HCT116 (cell line): Measurements from ENCODE around the gene ATXN1. TPM values are rescaled to one million over a fixed set of nuclear protein-coding genes. Genes with fewer than 3 reads are reported as not detected.

Source experiments
- ATAC-seq: fragments of 200-7000 bp; cut with Tn5 transposase; 2 replicates; pipeline ENCODE4 v1.9.1; 2020; ENCODE audit warnings: mild to moderate bottlenecking, moderate library complexity
- BruUV-seq: library from RNA; stranded (reverse); fragments of 400-500 nt; replicated peaks from 2 replicates; lab custom pipeline; 2021; lab: Mats Ljungman, UMichigan
- CTCF ChIA-PET: fragments of 300-600 bp; sonication (Branson Sonifier 250); formaldehyde crosslinking; loops from one replicate; lab custom pipeline; 2021; ENCODE audit warnings: antibody characterized with exemption; lab: Charles Lee
- POLR2A ChIA-PET: fragments of 300-600, 350-600 bp; sonication (Branson Sonifier 250); formaldehyde crosslinking; loops from one replicate; lab custom pipeline; 2021; ENCODE audit warnings: antibody characterized with exemption; lab: Charles Lee
- RAD21 ChIA-PET, 2 experiments: fragments of 300-600 bp; sonication (Branson Sonifier 250); formaldehyde crosslinking; loops; one replicate each; lab custom pipeline; 2023; ENCODE audit warnings: low total read pairs in 2 of 2; ENCODE audit not compliant: uncharacterized antibody in 2 of 2, unreplicated experiment in 2 of 2, low non-redundant PET in 1 of 2; lab: Charles Lee
- DNase-seq: peaks from one replicate; pipeline ENCODE4 v3.0.0-alpha.2; 2010; ENCODE audit warnings: low read depth, low spot score
- H2AFZ ChIP-seq: fragments of 200-600 bp; shearing (Covaris generic), sonication (generic); 2 replicates; pipeline ENCODE4 v1.6.1; 2017; ENCODE audit warnings: low read depth, mixed run types, mixed read lengths, antibody characterized with exemption, low read length; ENCODE audit not compliant: poor library complexity, severe bottlenecking
- H3K27ac ChIP-seq: 2 replicates; pipeline ENCODE4 v1.5.1; 2012; ENCODE audit warnings: low read depth, low read length
- H3K27me3 ChIP-seq: fragments of 200-600 bp; sonication (generic); 2 replicates; pipeline ENCODE4 v1.6.1; 2016; ENCODE audit warnings: mixed run types, low read length, mixed read lengths; ENCODE audit not compliant: insufficient read depth
- H3K36me3 ChIP-seq, 2 experiments: fragments of 200-500 bp in 1 of 2; fragments of 200-600 bp in 1 of 2; sonication (Bioruptor generic) in 1 of 2; sonication (generic) in 1 of 2; 2 replicates each; pipeline versions ENCODE4 v1.5.1 to v1.6.1; 2014 to 2016; ENCODE audit warnings: low read length in 2 of 2, inconsistent platforms in 1 of 2, mixed read lengths in 1 of 2, mixed run types in 1 of 2; ENCODE audit not compliant: insufficient read depth in 2 of 2, control insufficient read depth in 1 of 2
- H3K4me1 ChIP-seq, 2 experiments: fragments of 200-600 bp in 1 of 2; sonication (generic) in 1 of 2; 2 replicates each; pipeline versions ENCODE4 v1.5.1 to v1.6.1; 2012 to 2017; ENCODE audit warnings: low read length in 2 of 2, inconsistent platforms in 1 of 2, mild to moderate bottlenecking in 1 of 2, mixed read lengths in 1 of 2, mixed run types in 1 of 2, moderate library complexity in 1 of 2; ENCODE audit not compliant: insufficient read depth in 2 of 2, control insufficient read depth in 1 of 2
- H3K4me2 ChIP-seq: fragments of 200-600 bp; sonication (generic); 2 replicates; pipeline ENCODE4 v1.6.1; 2017; ENCODE audit warnings: mixed run types, low read length, mixed read lengths
- H3K4me3 ChIP-seq, 2 experiments: fragments of 200-600 bp in 1 of 2; sonication (generic) in 1 of 2; replicated peaks in 1 of 2; 2 replicates each; pipeline ENCODE4 v1.5.1; 2011 to 2016; ENCODE audit warnings: low read length in 2 of 2, control low read depth in 1 of 2, low read depth in 1 of 2, mild to moderate bottlenecking in 1 of 2, mixed read lengths in 1 of 2, mixed run types in 1 of 2
- H3K79me2 ChIP-seq: fragments of 200-600 bp; sonication (generic); 2 replicates; pipeline ENCODE4 v1.6.1; 2017; ENCODE audit warnings: mild to moderate bottlenecking, mixed run types, low read length, moderate library complexity, mixed read lengths; ENCODE audit not compliant: insufficient read depth
- H3K9ac ChIP-seq: fragments of 200-600 bp; sonication (generic); 2 replicates; pipeline ENCODE4 v1.6.1; 2016; ENCODE audit warnings: low read length, mixed read lengths
- H3K9me2 ChIP-seq: fragments of 200-600 bp; sonication (generic), shearing (Covaris generic); 2 replicates; pipeline ENCODE4 v1.6.1; 2017; ENCODE audit warnings: mixed run types, mild to moderate bottlenecking, moderate library complexity; ENCODE audit not compliant: insufficient read depth
- H3K9me3 ChIP-seq, 2 experiments: fragments of 200-500 bp in 1 of 2; fragments of 200-600 bp in 1 of 2; sonication (Bioruptor generic) in 1 of 2; sonication (generic) in 1 of 2; 2 replicates each; pipeline ENCODE4 v1.6.1; 2014 to 2017; ENCODE audit warnings: low read length in 2 of 2, mixed read lengths in 2 of 2, inconsistent platforms in 1 of 2, low read depth in 1 of 2, mild to moderate bottlenecking in 1 of 2, mixed run types in 1 of 2, moderate library complexity in 1 of 2; ENCODE audit not compliant: control insufficient read depth in 1 of 2, insufficient read depth in 1 of 2
- H4K20me1 ChIP-seq: fragments of 200-600 bp; sonication (generic), shearing (Covaris generic); 2 replicates; pipeline ENCODE4 v1.6.1; 2017; ENCODE audit warnings: mixed run types, mild to moderate bottlenecking, moderate library complexity; ENCODE audit not compliant: insufficient read depth
- EZH2 ChIP-seq: fragments of 200-600 bp; sonication (generic); IDR thresholded peaks from 2 replicates; pipeline ENCODE4 v1.6.1; 2017; ENCODE audit warnings: antibody characterized with exemption, mixed run types
- YY1 ChIP-seq: IDR thresholded peaks from 2 replicates; pipeline ENCODE4 v1.6.1; 2011; ENCODE audit warnings: low read length, low read depth, moderate library complexity, mild to moderate bottlenecking; ENCODE audit not compliant: insufficient replicate concordance; ENCODE audit errors: extremely low read depth
- ZNF274 ChIP-seq: fragments of 200-500 bp; sonication (Bioruptor generic); IDR thresholded peaks from 2 replicates; pipeline ENCODE4 v1.6.1; 2014; ENCODE audit warnings: mild to moderate bottlenecking, low read depth, low read length, inconsistent platforms
- intact Hi-C: fragments of 100-400 bp; cut with micrococcal nuclease; formaldehyde crosslinking; loops from 2 replicates; pipeline ENCODE4 v1.10.0; 2022
- total RNA-seq: library from RNA; stranded (reverse); gene quantifications from one replicate; pipeline ENCODE4 v1.2.1, GENCODE V29; 2021; ENCODE audit not compliant: unreplicated experiment
- TF ChIP-seq, protein P1 (sequence below): IDR thresholded peaks from 2 replicates; pipeline ENCODE4 v1.6.1; 2011; ENCODE audit warnings: mild to moderate bottlenecking, low read length, moderate library complexity; ENCODE audit not compliant: insufficient replicate concordance; ENCODE audit errors: extremely low read depth
- TF ChIP-seq, protein P2 (sequence below), 3 experiments: fragments of 200-600 bp in 1 of 3; sonication (generic) in 1 of 3; IDR thresholded peaks in 2 of 3; conservative IDR thresholded peaks in 1 of 3; 2 replicates each; pipeline ENCODE4 v1.5.1; 2012 to 2017; ENCODE audit warnings: low read depth in 2 of 3, low read length in 2 of 3, antibody characterized with exemption in 1 of 3, borderline replicate concordance in 1 of 3, control low read depth in 1 of 3, mild to moderate bottlenecking in 1 of 3, mixed read lengths in 1 of 3, mixed run types in 1 of 3, moderate library complexity in 1 of 3; ENCODE audit not compliant: insufficient read depth in 1 of 3

The ATXN1 gene
- total RNA-seq, 1 experiment from 2014 or later, result 21.0 TPM

DNA sequence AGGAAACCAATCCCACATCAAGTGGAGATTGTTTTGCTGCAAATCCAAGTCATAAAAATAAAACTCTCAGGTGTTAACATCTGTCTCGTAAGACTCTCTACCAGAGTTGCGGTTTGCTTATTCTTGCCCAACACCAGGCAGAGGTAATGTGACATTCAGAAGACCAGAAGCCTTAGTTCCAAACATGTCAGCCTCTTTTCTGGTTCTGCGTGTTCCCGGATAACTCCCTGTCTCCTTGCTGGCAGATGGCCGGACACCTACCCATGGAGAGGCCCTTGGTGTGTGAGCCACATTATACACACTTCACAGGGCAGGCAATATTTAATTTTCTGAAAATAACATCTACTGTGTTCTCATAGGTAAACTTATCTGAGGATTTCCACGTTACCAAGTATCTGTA is 449.5 kb downstream of the ATXN1 start:
- no peaks in the 10 kb centered on the region for H3K79me2 ChIP-seq
- DNase-seq (no peak), ATAC-seq (no peak)
- no peak overlapping the region for H3K4me3 ChIP-seq
- H4K20me1 ChIP-seq, result no peaks in the 10 kb centered on the region
- RAD21 ChIA-PET, result no interaction called here
- CTCF ChIA-PET, result no interaction called here
- no TSS peak for BruUV-seq
- intact Hi-C loops, result no loop called here
- H3K36me3 ChIP-seq, result no peaks in the 10 kb centered on the region
- POLR2A ChIA-PET, result no interaction called here
- H3K27me3 ChIP-seq, result no peaks in the 10 kb centered on the region
- H3K9me3 ChIP-seq, result no peaks in the 10 kb centered on the region
- H3K9ac ChIP-seq, result no peak overlapping the region
- no peak overlapping the region for H3K4me2 ChIP-seq
- no peaks in the 10 kb centered on the region for H3K9me2 ChIP-seq
- TF ChIP-seq ZNF274 (no peak), EZH2 (no peak), YY1 (no peak)
- TF ChIP-seq, protein P1, sequence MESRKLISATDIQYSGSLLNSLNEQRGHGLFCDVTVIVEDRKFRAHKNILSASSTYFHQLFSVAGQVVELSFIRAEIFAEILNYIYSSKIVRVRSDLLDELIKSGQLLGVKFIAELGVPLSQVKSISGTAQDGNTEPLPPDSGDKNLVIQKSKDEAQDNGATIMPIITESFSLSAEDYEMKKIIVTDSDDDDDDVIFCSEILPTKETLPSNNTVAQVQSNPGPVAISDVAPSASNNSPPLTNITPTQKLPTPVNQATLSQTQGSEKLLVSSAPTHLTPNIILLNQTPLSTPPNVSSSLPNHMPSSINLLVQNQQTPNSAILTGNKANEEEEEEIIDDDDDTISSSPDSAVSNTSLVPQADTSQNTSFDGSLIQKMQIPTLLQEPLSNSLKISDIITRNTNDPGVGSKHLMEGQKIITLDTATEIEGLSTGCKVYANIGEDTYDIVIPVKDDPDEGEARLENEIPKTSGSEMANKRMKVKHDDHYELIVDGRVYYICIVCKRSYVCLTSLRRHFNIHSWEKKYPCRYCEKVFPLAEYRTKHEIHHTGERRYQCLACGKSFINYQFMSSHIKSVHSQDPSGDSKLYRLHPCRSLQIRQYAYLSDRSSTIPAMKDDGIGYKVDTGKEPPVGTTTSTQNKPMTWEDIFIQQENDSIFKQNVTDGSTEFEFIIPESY, result no peak
- TF ChIP-seq, protein P2, sequence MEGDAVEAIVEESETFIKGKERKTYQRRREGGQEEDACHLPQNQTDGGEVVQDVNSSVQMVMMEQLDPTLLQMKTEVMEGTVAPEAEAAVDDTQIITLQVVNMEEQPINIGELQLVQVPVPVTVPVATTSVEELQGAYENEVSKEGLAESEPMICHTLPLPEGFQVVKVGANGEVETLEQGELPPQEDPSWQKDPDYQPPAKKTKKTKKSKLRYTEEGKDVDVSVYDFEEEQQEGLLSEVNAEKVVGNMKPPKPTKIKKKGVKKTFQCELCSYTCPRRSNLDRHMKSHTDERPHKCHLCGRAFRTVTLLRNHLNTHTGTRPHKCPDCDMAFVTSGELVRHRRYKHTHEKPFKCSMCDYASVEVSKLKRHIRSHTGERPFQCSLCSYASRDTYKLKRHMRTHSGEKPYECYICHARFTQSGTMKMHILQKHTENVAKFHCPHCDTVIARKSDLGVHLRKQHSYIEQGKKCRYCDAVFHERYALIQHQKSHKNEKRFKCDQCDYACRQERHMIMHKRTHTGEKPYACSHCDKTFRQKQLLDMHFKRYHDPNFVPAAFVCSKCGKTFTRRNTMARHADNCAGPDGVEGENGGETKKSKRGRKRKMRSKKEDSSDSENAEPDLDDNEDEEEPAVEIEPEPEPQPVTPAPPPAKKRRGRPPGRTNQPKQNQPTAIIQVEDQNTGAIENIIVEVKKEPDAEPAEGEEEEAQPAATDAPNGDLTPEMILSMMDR (IDR thresholded peaks at IDR 0.05 in 2 of 3, conservative IDR thresholded peaks at IDR 0.05 in 1 of 3; ENCODE audit: borderline replicate concordance in 1 of 3, insufficient read depth in 1 of 3, low read depth in 2 of 3, low read length in 2 of 3), result no peak
- H3K4me1 ChIP-seq, result peaks cover under 1 to 4% of the 10 kb centered on the region in 2 experiments; a peak in 3 of 4 replicates
- no peak overlapping the region for H2AFZ ChIP-seq
- H3K27ac ChIP-seq, result no peak overlapping the region
